OCI-LY1 (cell line): ENCODE results near the gene FGF10.

Experiments used
- H2AFZ ChIP-seq: fragments of 200-600 bp; sonication (generic), shearing (Covaris generic); 2 replicates; pipeline ENCODE4 v1.6.0; 2014; ENCODE audit warnings: antibody characterized with exemption, mild to moderate bottlenecking, low read length
- H3F3A ChIP-seq: fragments of 200-600 bp; sonication (generic), shearing (Covaris generic); 2 replicates; pipeline ENCODE4 v1.6.0; 2014; ENCODE audit warnings: mild to moderate bottlenecking, antibody characterized with exemption, low read length, moderate library complexity; ENCODE audit not compliant: insufficient read depth
- H3K27ac ChIP-seq: fragments of 200-600 bp; sonication (generic); 2 replicates; pipeline ENCODE4 v1.5.1; 2014; ENCODE audit warnings: low read length, mixed run types, mild to moderate bottlenecking, low read depth; ENCODE audit not compliant: poor library complexity, severe bottlenecking
- H3K27me3 ChIP-seq: fragments of 200-600 bp; sonication (generic); 2 replicates; pipeline ENCODE4 v1.6.0; 2014; ENCODE audit warnings: antibody characterized with exemption, mild to moderate bottlenecking, low read length, moderate library complexity; ENCODE audit not compliant: insufficient read depth
- H3K36me3 ChIP-seq: fragments of 200-600 bp; sonication (generic); 2 replicates; pipeline ENCODE4 v1.6.1; 2014; ENCODE audit warnings: mild to moderate bottlenecking, antibody characterized with exemption, low read length, moderate library complexity, mixed read lengths; ENCODE audit not compliant: insufficient read depth
- H3K4me1 ChIP-seq: fragments of 200-600 bp; sonication (generic); 2 replicates; pipeline ENCODE4 v1.5.1; 2014; ENCODE audit warnings: mild to moderate bottlenecking, low read length, moderate library complexity; ENCODE audit not compliant: insufficient read depth, severe bottlenecking
- H3K4me2 ChIP-seq: fragments of 200-600 bp; sonication (generic), shearing (Covaris generic); 2 replicates; pipeline ENCODE4 v1.6.1; 2014; ENCODE audit warnings: low read length
- H3K4me3 ChIP-seq: fragments of 200-600 bp; sonication (generic); 2 replicates; pipeline ENCODE4 v1.5.1; 2014; ENCODE audit warnings: low read length, low read depth, mild to moderate bottlenecking, mixed read lengths; ENCODE audit not compliant: poor library complexity, severe bottlenecking
- H3K79me2 ChIP-seq: fragments of 200-600 bp; shearing (Covaris generic); 2 replicates; pipeline ENCODE4 v1.6.1; 2016; ENCODE audit warnings: mixed run types, low read length, mixed read lengths; ENCODE audit not compliant: insufficient read depth
- H3K9ac ChIP-seq: fragments of 200-600 bp; sonication (generic), shearing (Covaris generic); 2 replicates; pipeline ENCODE4 v1.6.1; 2014; ENCODE audit warnings: mild to moderate bottlenecking, low read length, mixed read lengths
- H3K9me2 ChIP-seq: fragments of 200-600 bp; sonication (generic), shearing (Covaris generic); 2 replicates; pipeline ENCODE4 v1.6.1; 2014; ENCODE audit warnings: low read depth, mild to moderate bottlenecking, low read length, mixed read lengths
- H3K9me3 ChIP-seq: fragments of 200-600 bp; shearing (Covaris generic); 2 replicates; pipeline ENCODE4 v1.6.1; 2014; ENCODE audit warnings: low read length, mixed read lengths
- H4K20me1 ChIP-seq: fragments of 200-600 bp; sonication (generic), shearing (Covaris generic); 2 replicates; pipeline ENCODE4 v1.6.0; 2016; ENCODE audit warnings: mild to moderate bottlenecking, low read length; ENCODE audit not compliant: insufficient read depth
- EZH2 ChIP-seq: fragments of 200-600 bp; sonication (generic), shearing (Covaris generic); IDR thresholded peaks from 2 replicates; pipeline ENCODE4 v1.8.0; 2017; ENCODE audit warnings: borderline replicate concordance, mixed run types, mild to moderate bottlenecking, antibody characterized with exemption, low read length, moderate library complexity, mixed read lengths
- TF ChIP-seq, protein P1 (sequence below): fragments of 200-600 bp; sonication (generic), shearing (Covaris generic); IDR thresholded peaks from 2 replicates; pipeline ENCODE4 v1.5.1; 2017; ENCODE audit warnings: mild to moderate bottlenecking, antibody characterized with exemption, low read length, moderate library complexity, mixed read lengths

The FGF10 gene

GRCh38 chr5:44294516-44294915, 94.7 kb downstream of the FGF10 start:
- TF ChIP-seq EZH2, result no peak
- TF ChIP-seq, protein P1, sequence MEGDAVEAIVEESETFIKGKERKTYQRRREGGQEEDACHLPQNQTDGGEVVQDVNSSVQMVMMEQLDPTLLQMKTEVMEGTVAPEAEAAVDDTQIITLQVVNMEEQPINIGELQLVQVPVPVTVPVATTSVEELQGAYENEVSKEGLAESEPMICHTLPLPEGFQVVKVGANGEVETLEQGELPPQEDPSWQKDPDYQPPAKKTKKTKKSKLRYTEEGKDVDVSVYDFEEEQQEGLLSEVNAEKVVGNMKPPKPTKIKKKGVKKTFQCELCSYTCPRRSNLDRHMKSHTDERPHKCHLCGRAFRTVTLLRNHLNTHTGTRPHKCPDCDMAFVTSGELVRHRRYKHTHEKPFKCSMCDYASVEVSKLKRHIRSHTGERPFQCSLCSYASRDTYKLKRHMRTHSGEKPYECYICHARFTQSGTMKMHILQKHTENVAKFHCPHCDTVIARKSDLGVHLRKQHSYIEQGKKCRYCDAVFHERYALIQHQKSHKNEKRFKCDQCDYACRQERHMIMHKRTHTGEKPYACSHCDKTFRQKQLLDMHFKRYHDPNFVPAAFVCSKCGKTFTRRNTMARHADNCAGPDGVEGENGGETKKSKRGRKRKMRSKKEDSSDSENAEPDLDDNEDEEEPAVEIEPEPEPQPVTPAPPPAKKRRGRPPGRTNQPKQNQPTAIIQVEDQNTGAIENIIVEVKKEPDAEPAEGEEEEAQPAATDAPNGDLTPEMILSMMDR, result no peak
- no peaks in the 10 kb centered on the region for H4K20me1 ChIP-seq
- H3K4me3 ChIP-seq, result no peak overlapping the region
- H2AFZ ChIP-seq, result no peak overlapping the region
- no peak overlapping the region for H3K4me2 ChIP-seq
- H3K4me1 ChIP-seq, result no peaks in the 10 kb centered on the region
- no peaks in the 10 kb centered on the region for H3K27me3 ChIP-seq
- H3K9me3 ChIP-seq, result no peaks in the 10 kb centered on the region
- no peak overlapping the region for H3K27ac ChIP-seq
- H3K79me2 ChIP-seq, result no peaks in the 10 kb centered on the region
- H3F3A ChIP-seq, result no peaks in the 10 kb centered on the region
- H3K9ac ChIP-seq, result no peak overlapping the region
- no peaks in the 10 kb centered on the region for H3K36me3 ChIP-seq
- H3K9me2 ChIP-seq, result no peaks in the 10 kb centered on the region

GRCh38 chr5:44292736-44293135, 96.5 kb downstream of the FGF10 start:
- H3K4me2 ChIP-seq, result no peak overlapping the region
- H4K20me1 ChIP-seq, result no peaks in the 10 kb centered on the region
- no peaks in the 10 kb centered on the region for H3K9me3 ChIP-seq
- no peaks in the 10 kb centered on the region for H3F3A ChIP-seq
- no peak overlapping the region for H2AFZ ChIP-seq
- no peaks in the 10 kb centered on the region for H3K36me3 ChIP-seq
- H3K79me2 ChIP-seq, result no peaks in the 10 kb centered on the region
- no peak overlapping the region for H3K9ac ChIP-seq
- H3K27ac ChIP-seq, result no peak overlapping the region
- TF ChIP-seq, protein P1, result no peak
- TF ChIP-seq EZH2, result no peak
- H3K4me1 ChIP-seq, result no peaks in the 10 kb centered on the region
- no peaks in the 10 kb centered on the region for H3K9me2 ChIP-seq
- no peak overlapping the region for H3K4me3 ChIP-seq
- H3K27me3 ChIP-seq, result no peaks in the 10 kb centered on the region

DNA sequence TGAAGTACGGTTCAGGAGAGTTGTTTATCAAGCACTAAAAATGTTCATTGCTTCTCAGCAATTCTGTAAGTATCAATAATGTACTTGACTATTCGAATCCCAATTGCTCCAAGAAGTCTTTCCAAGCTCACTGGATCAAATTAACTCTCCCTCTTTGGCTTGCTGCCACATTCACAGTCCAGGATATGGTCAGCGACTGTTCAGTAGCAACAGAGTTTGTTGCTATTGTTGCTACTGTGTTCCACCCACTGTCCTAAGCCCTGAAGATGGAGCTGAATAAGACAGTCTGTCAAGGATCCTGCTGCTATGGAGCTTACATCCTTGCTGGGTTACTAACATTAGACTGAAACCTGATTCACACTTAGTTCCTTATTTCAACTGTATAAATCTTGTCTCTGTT, 110.8 kb downstream of the FGF10 start:
- no peaks in the 10 kb centered on the region for H3K79me2 ChIP-seq
- no peaks in the 10 kb centered on the region for H3K4me1 ChIP-seq
- no peak overlapping the region for H3K9ac ChIP-seq
- no peaks in the 10 kb centered on the region for H4K20me1 ChIP-seq
- H3K27ac ChIP-seq, result no peak overlapping the region
- no peaks in the 10 kb centered on the region for H3K27me3 ChIP-seq
- H3K4me2 ChIP-seq, result no peak overlapping the region
- H3K9me3 ChIP-seq, result no peaks in the 10 kb centered on the region
- H3K9me2 ChIP-seq, result no peaks in the 10 kb centered on the region
- H3K36me3 ChIP-seq, result no peaks in the 10 kb centered on the region
- no peak overlapping the region for H2AFZ ChIP-seq
- H3K4me3 ChIP-seq, result no peak overlapping the region
- TF ChIP-seq, protein P1, result no peak
- TF ChIP-seq EZH2, result no peak
- no peaks in the 10 kb centered on the region for H3F3A ChIP-seq
